Hematopoietic multipotent progenitor cell (in vitro differentiated cells): Measurements from ENCODE around the gene RAB3D. TPM values are rescaled to one million over a fixed set of nuclear protein-coding genes. Genes with fewer than 3 reads are reported as not detected.

Source experiments
- DNase-seq, 3 donors: peaks; one replicate each; pipeline ENCODE4 v3.0.0-alpha.2; 2011 to 2015; ENCODE audit warnings: low read depth in 2 of 3, low spot score in 2 of 3
- total RNA-seq: library from RNA; depleted of rRNA; stranded (reverse); fragments of >200 nt; gene quantifications from one replicate; pipeline ENCODE4 v1.2.3, GENCODE V29; 2012

Gene RAB3D
- total RNA-seq, 1 donor, result 114 TPM

DNA sequence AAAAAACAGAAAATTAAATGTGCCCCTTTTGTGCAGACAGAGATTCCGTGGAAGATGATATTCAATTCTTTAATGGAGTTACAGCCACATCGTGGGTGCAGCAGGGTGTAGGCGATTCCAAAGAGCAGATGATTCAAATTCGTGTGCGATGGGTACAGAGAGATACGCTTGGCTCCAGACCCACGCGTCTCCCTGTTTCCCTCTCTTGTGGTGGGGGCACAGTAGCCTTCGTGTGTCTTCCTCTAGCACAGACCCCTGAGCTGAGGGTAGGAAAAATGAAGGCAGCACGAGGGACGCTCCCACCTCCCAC, 38.7 kb downstream of the RAB3D start:
- no peak for DNase-seq

DNA sequence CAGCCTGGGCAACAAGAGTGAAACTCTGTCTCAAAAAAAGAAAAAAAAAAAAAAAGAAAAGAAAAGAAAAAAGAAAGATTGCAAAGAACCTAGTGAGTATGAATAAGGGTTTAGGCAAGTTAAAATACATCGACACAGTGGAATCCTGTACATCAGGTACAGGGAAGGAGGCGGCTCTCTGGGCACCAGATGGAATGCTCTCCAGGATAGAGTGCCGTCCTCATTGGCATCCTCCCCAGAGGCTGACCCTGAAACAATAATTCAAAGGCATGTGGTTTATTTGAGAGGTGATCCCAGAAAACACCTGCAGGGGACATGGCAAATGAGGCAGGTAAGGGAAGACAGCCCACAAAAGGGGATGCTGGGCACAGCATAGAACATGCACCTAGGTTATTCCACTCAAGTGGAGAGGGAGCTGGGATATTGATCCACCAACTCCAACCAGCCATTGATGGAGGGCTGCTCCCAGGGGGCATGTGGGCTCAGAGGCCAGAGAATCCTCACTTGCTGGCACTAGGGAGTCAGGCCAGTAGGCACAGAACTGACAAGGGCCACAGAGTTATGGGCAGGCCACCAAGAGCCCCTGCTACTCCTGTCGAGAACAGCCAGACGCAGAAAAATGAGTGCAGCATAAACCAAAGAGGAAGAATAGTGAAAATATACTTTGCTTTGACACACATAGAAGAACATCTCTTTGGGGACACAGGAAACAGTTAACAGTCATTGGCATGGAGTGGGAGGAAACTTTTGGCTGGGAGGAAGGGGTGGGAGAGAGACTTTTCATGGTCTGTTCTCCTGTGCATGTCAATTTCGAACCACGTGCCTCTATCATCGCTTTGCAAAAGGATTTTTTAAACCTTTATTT, 39.3 kb downstream of the RAB3D start:
- DNase-seq, result no peak

DNA sequence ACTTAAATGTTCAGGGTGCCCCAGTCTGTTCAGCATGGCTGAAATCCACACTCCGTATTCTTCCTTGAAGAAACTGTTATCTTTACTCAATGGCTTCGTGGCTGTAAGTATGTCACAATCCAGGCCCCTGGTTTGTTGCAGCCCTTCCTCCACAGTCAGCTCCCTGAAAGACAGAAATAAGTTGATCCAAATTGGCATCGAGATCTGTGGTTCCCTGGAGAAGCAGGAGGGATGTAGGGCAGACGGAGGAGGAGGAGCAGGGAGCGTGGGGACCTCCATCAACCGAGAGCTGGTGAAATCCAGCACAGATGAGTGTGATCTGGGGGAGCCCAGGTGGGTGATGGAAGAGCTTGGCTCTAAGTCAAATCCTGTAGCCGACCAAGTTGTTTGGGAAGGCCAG, 43.2 kb downstream of the RAB3D start:
- no peak for DNase-seq

DNA sequence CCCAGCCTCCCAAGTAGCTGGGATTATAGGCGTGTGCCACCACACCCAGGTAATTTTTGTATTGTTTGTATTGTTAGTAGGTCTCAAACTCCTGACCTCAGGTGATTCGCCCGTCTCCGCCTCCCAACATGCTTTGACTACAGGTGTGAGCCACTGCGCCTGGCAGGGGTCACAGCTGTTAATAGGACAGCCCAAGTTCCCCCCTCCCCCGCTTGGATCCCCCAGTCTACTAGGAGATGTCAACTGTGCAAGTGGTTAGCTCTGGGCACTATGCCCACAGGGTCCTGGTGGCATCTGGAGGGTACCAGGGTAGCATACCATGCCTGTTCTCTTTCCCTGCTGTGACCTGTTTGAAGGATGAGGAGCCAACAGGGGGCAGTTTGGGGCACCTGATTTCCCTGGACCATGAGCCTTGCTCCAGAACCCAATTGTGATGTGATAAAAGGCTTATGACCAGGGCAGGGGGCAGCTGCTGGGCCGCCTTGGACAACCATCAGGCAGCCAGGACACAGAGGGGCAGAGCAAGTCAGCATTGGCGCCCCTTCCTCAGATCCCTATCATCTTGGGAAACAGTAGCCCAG, 43.7 kb downstream of the RAB3D start, which contains the start of gene TSPAN16:
Gene TSPAN16 (plus strand): TSS at position 496 of the 581 bp plus-strand sequence. CDS start 138 bp downstream, outside the sequence.
- DNase-seq, result no peak

DNA sequence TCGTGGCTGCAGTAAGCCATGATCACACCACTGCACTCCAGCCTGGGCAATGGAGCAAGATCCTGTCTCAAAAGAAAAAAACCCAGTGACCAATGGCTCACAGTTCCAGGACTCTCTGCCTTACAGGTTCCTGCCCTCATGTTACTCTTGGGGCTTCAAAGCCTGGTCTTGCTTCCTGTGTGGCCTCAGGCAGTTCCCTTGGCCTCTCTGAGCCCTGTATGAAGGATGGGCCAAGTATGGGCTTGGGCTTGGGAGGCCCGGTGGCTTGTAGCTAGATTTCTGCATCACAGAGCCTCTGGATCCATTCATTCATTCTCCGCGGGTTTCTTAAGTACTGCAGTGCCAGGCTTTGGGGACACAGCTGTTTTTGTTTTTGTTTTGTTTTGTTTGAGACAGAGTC, 44.3 kb downstream of the RAB3D start:
- no peak for DNase-seq

DNA sequence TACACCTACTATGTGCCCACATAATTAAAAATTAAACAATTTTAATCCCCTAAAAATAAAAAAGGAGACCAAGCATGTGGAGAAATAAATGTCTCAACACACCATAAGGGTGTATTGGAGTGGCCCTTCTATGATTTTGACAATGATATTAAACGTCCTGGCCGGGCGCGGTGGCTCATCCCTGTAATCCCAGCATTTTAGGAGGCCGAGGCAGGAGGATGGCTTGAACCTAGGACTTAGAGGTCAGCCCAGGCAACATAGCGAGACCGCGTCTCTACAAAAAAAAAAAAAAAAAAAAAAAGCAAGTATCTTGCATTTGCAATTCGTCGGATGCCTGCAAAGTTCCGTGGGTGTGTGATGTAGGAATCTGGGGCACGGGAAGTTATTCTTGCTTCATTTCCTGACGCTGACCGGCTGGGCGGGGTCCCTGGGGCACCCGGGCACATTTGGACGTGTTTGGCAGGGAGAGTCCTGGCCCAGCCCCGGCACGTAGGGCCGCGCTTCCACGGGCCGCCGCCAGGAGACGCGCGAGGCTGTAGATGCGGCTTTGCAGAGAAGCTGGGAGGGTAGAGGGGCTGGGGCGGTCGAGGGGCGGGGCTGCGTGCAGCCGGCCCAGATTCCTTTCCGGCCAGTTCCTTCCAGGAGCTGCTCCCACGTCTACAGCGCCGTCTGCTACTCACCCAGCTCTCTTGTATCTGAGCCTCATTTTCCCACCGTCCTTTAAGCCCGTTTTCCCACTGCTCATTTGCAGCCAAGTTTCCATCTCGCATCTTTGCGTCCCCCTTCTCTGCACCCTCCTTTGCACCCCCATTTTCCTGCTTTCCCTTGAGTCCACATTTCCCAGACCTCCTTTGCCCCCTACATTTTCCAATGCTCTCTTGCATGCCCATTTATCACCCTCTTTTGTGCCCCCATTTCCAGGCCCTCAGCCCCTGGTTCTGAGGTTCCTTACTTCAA, 45.7 kb downstream of the RAB3D start:
- DNase-seq, result peak; percentile 47 to 87 (median 84)

DNA sequence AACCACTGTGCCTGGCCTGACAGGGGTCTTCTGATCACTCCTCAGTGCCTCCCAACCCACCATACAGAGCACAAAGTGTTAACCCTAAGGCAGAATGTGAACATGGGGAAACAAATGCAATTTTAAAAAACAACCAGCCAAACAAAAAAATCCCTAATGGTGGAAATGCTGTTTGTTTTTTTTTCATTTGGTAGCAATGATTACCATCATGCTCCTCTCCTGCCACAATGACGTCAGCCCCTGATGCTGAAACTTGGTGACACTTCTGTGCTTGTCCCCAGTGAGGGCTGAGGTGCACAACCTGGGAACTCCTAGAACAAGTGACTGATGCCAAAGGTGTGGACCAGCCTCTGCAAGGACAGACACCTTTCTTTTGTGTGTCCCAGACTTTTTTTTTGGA, 47.5 kb downstream of the RAB3D start:
- DNase-seq, result no peak

DNA sequence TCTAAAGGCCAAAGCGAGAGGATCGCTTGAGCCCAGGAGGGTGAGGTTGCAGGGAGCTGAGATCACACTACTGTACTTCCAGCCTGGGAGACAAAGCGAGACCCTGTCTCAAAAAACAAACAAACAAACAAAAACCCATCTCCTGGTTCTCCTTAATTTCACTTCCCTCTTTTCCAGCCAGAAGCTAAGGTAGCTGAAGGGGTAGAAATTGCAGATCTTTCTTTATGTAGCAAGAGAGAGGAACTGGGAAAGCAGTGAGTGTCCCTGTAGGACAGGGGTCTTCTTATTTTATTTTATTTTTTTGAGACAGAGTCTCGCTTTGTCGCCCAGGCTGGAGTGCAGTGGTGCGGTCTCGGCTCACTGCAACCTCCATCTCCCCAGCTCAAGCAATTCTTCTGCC, 48.0 kb downstream of the RAB3D start:
- no peak for DNase-seq

DNA sequence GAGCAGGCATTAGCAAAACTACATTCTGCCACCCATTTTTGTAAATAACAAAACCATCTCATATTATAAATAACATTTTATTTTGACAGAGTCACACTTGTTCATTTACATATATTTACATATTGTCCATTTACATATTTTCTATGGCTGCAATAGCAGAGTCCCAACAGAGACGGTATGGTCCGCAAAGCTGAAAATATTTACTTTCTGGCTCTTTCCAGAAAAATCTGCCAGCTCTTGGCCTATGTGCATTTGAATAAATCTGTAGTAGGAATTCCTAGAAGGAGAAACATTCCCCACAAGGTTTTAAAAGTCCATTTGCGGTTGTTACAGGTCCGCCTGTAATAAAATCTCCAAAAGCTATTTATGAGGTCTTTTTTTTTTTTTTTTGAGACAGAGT, 49.2 kb downstream of the RAB3D start:
- DNase-seq, result no peak

DNA sequence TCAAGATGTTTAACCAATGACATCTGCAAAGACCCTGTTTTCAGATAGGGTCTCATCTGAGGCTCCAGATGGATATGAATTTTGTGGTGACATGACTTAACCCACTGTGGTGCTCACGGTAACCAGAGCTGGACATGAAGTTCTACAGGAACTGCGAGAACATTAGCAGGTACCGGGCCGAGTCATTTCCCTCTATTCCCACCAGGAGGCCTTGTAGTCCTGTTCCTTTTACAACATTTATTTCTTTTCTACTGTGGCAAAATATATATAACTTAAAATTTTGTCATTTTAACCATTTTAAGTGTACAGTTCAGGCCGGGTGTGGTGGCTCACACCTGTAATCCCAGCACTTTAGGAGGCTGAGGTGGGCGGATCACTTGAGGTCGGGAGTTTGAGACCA, 51.1 kb downstream of the RAB3D start:
- peak in 1 of 3 donors; percentile 55 for DNase-seq

DNA sequence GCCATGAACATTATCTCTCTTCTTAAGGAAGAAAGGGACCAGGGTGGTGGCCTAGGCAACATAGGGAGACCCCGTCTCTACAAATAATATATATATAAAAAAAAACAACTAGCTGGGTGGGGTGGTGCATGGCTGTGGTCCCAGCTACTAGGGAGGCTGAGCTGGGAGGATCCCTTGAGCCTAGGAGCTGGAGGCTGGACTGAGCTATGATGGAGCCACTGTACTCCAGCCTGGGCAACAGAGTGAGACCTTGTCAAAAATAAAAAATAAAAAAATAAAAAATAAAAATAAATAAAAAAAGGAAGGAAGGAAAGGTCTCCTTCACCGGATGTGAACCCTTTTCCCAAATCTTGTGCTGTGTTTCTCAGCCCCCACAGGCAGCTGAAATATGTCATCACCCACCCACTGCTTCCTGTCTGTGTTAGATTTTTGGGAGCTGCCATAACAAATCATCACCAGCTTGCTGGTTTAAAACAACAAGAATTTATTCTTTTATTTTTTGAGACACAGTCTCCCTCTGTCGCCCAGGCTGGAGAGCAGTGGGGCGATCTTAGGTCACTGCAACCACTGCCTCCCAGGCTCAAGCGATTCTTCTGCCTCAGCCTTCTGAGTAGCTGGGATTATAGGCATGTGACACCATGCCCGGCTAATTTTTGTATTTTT, 53.0 kb downstream of the RAB3D start:
- peak in 1 of 3 donors; percentile 30 for DNase-seq

DNA sequence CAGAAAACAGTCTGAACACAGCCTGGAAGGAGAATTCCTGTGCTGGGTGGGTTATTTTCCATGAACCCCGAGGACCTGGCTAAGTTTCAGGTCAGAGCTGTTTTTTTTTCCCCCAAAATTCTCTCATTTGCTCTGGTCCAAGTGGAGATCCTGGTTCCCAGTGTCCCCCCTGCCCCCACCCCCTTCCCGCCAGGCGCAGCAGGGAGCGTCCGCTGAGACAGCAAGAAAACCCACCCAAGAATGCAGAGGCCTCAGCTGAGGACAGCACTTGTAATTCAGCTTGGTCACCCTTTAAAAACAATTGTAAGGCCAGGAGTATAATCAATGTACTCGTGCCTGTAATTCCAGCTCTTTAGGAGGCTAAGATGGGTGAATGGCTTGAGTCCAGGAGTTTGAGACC, 54.9 kb downstream of the RAB3D start:
- DNase-seq, result no peak

DNA sequence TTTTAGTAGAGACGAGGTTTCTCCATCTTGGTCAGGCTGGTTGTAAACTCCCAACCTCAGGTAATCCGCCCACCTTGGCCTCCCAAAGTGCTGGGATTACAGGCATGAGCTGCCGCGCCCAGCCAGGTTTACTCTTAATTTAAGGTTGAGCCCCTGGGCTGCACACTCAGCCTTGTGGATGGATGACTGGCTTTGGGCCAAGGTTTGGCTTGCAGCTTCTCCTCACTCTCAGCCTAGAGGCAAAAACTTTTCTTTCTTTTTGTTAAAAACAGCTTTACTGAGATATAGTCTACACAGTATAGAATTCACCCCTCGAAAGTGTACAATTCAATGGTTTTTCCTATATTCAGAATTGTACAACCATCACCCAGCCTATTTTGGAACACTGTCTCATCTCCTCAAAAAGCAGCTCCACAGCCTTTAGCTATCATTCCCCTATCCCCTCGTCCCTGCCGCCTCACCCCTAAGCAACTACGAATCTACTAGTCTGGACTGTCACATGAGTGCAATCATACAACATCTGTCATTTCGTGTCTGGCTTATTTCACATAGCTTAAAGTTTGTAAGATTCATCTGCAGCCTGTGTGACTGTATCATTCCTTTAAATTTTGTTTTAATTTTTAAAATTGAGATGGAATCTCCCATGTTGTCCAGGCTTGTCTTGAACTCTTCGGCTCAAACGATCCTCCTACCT, 58.0 kb downstream of the RAB3D start:
- DNase-seq, result no peak

DNA sequence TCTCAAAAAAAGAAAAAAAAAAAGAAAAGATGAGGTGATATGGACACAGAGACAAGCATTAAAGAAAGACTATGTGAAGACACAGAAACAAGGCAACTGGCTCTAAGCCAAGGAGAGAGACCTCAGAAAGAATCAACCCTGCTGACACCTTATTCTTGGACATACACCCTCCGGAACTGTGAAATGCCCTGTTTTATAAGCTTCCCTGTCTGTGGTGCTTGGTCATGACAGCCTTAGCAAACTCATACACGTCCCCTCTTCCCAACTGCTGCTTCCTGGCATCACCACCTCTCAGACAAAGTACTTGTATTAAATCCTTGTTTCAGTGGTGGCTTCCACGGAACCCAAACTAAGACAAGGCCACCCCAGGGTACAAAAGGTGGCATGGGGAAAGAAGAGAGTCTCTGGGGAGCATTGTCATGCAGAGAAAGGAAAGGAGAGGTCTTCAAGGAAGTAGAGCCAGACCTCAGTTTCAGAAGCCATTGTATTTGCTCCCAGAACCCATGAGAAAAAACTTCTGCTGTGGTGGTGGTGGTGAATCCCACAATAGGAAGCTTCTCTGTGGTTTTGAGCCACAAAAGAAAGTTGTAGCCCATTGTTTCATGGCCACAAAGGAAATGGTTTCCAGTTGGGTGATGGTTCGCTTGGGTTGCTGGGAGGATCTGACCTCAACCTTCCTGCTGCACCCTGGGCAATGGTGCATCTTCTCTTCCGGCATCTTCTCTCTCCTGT, 59.8 kb downstream of the RAB3D start:
- DNase-seq, result peak; percentile 35 to 84 (median 83)

DNA sequence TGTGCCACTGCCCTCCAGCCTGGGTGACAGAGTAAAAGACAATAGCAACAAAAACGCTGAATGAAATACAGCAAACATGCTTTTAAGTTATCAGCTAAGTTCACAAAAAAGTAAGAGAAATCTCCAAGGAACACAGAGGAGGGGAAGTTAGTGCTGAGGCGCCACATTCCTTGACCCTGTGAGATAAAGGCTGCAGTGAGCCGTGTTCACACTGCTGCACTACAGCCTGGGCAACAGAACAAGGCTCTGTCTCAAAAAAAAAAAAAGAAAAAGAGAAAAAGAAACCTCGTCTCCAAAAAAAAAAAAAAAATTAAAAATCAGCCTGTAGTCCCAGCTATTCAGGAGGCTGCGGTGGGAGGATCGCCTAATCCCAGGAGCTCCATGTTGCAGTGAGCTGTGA, 60.8 kb downstream of the RAB3D start:
- DNase-seq, result no peak

DNA sequence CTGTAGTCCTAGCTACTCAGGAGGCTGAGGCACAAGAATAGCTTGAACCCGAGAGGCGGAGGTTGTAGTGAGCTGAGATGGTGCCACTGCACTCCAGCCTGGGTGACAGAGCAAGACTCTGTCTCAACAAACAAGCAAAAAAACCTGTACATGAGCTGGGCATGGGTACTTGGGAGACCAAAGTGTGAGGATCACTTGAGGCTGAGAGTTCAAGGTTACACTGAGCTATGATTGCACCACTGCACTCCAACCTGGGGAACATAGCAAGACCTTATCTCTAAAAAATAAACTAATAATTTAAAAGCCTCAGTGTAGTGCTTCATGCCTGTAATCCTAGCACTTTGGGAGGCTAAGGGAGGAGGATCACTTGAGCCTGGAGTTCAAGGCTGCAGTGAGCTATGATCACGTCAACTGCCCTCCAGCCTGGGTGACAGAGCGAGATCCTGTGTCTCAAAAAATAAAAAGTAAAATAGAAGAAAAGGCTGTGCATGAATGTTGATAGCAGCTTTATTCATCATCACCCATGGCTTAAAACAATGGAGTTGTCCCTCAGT, 64.8 kb downstream of the RAB3D start:
- DNase-seq, result no peak

DNA sequence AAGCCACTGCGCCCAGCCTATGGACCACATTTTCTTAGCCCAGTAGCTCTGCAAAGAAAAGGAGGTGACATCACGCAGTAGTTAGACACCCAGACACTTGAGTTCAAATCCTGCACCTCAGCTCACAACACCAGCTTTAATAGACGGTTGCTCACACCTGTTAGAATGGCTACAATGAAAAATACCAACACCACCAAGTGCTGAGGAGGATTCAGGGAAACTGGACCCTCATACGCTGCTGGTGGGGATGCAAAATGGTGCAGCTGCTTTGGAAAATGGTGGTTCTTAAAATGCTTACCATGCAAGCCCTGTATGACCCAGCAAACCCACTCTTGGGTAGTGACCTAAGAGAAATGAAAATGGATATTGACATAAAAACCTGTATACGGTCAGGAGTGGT, 65.5 kb downstream of the RAB3D start:
- no peak for DNase-seq

DNA sequence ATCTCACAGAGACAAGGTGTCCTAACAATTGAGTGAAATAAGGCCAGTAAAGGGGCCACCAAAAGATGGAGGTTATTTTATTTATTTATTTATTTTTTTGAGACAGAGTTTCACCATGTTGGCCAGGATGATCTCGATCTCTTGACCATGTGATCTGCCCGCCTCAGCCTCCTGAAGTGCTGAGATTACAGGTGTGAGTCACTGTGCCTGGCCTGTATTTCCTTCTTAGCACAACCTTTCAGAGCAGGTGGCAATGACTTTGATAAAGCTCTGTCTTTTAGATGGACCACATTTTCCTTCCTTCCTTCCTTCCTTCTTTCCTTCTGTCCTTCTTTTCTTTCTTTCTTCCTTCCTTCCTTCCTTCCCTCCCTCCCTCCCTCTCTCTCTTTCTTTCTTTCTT, 66.2 kb downstream of the RAB3D start:
- peak in 1 of 3 donors; percentile 24 for DNase-seq
